SK-MEL-5 (cell line): ENCODE measurements around the gene SYT12. TPM values are rescaled to one million over a fixed set of nuclear protein-coding genes. Genes with fewer than 3 reads are reported as not detected.
"Not testable (repeated sequence)": the region's sequence is repeated elsewhere in the genome, so short reads cannot be mapped to it uniquely, and the experiment has no call there.

Experiments used
- DNase-seq: peaks from one replicate; pipeline ENCODE4 v3.0.0-alpha.2; 2016; ENCODE audit warnings: low read depth, low spot score
- in situ Hi-C: cut with HindIII; loops from 2 replicates; pipeline ENCODE4 v1.10.0; 2016; ENCODE audit warnings: low sequenced_read_pairs, high pct_unique_total_duplicates, low pct_unique_long_range_greater_than_20kb
- total RNA-seq: library from RNA; depleted of rRNA; stranded (reverse); fragments of >200 nt; shearing (Covaris generic); gene quantifications from 2 replicates; pipeline ENCODE4 v1.2.3, GENCODE V29; 2014

The SYT12 gene
- total RNA-seq, 1 experiment from 2014 or later = not detected

DNA sequence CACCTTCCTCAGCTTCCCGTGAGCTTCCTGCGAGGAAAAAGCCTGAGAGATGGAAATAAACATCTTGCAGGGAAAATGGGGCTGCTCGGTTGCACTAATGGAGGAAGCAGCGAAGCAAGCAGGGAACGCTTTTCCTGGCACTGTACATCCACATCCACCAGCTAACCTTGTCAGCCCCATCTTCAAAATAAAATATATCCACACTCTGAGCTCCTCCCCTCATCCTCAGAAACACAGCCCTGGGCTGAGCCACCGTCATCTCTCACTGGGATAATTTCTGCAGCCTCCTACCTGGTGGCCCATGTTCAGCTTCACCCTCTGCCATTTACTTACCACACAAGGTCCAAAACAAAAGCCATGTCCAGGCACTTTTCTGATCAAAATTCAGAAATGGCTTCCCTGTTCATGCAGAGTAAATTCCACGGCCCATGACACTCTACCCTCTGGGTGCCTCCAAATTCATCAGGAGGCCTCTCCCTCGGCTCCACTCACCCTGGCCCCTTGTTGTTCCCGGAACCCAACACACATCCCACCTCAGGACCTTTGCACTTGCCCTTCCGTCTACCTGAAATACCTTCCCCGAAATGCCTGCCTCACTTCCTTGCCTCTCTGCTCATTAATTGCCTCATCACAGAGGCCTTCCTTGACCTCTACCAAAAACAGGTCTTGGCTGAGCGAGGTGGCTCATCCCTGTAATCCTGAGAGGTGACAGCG, 34.9 kb upstream of the SYT12 start:
- DNase-seq = no peak
- in situ Hi-C loops = no loop called here

GRCh38 chr11:66988741-66989140, 34.2 kb upstream of the SYT12 start:
- in situ Hi-C loops, DNase-seq: not testable (repeated sequence)

- DNase-seq, in situ Hi-C loops: not testable (repeated sequence)
Observed at GRCh38 chr11:66989360-66989759, 33.6 kb upstream of the SYT12 start.

DNA sequence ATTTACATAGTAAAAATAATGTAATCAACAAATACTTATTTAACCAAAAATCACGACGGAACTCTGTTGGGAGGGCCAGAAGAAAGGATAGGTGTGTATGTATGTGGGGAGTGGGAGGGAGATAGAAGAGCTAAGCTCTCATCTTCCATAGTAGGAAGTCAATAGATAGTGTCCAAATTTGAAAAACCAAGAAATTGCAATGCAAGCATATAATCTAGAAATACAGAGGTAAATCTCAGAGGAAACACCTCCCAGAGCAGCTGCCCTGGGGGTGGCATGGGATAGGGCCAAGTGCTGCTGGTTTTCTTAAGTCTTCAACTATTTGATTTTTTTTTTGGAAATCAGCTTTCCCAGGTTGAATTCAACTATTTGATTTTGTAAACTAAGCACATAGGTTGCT, 30.9 kb upstream of the SYT12 start:
- DNase-seq = no peak
- in situ Hi-C loops = no loop called here

- no peak for DNase-seq
- in situ Hi-C loops = no loop called here
Observed at GRCh38 chr11:66996609-66997273, 26.2 kb upstream of the SYT12 start.

- in situ Hi-C loops = no loop called here
- DNase-seq = no peak
Observed at GRCh38 chr11:66999555-66999954, 23.4 kb upstream of the SYT12 start.

DNA sequence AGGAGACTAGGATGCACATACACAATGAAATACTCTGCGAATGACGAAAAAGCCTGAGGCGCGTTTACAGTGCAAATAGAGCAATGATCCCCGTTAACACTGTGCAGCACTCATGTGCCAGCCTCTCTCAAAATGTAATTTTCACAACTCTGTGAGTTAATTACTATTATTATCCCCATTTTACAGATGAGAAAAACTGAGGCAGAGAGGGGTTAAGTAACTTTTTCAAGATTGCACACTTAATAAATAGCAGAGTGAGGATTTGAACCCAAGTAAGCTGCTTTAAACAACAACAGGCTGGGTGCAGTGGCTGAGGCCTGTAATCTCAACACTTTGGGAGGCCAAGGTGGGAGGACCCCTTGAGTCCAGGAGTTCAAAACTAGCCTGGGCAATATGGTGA, 21.6 kb upstream of the SYT12 start:
- in situ Hi-C loops = no loop called here
- DNase-seq = no peak

GRCh38 chr11:67002297-67002913, 20.5 kb upstream of the SYT12 start:
- in situ Hi-C loops = no loop called here
- DNase-seq = no peak

DNA sequence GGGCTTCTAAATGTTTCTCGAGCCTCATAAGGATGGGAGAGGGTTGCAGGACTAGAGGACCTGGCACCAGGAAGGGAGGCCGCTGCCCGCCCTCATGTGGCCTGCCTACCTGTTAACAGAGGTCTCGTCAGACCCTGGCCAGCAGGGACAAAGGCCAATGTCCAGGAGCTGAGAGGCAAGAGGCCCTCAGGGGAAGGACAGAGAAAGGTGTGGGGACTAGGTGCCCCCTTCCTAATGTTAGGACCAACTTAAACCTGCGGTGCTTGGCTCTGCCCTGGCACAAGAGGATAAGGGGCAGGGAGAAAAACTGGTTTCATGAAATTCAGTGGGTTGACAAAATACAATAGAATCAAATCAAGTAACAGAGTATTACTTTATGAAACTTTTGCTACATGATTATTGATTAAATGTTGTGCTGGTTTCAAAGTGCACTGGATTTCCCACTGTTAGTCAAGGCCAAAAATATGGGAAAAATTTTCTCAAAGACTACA, 20.0 kb upstream of the SYT12 start:
- DNase-seq = no peak
- in situ Hi-C loops = no loop called here

DNA sequence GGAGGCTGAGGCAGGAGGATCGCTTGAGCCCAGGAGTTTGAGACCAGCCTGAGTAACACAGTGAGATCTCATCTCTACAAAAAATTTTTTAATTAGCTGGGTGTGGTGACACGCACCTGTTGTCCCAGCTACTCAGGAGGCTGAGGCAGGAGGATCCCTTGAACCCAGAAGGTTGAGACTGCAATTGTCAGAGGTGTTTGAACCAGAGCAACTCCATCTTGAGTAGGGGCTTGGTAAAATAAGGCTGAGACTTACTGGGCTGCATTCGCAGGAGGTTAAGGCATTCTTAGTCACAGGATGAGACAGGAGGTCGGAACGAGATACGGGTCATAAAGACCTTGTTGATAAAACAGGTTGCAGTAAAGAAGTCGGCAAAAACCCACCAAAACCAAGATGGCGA, 17.7 kb upstream of the SYT12 start:
- in situ Hi-C loops, DNase-seq: not testable (repeated sequence)

- in situ Hi-C loops = no loop called here
- DNase-seq = peak; percentile 40
Observed at GRCh38 chr11:67006029-67006884, 16.7 kb upstream of the SYT12 start.

- in situ Hi-C loops = no loop called here
- no peak for DNase-seq
Observed at GRCh38 chr11:67007126-67007525, 15.8 kb upstream of the SYT12 start.

GRCh38 chr11:67010296-67010905, 12.5 kb upstream of the SYT12 start:
- in situ Hi-C loops = no loop called here
- no peak for DNase-seq

- in situ Hi-C loops = no loop called here
- DNase-seq = no peak
Observed at GRCh38 chr11:67013511-67014045, 9.4 kb upstream of the SYT12 start.

GRCh38 chr11:67014343-67014742, 8.6 kb upstream of the SYT12 start:
- DNase-seq = no peak
- in situ Hi-C loops = no loop called here

DNA sequence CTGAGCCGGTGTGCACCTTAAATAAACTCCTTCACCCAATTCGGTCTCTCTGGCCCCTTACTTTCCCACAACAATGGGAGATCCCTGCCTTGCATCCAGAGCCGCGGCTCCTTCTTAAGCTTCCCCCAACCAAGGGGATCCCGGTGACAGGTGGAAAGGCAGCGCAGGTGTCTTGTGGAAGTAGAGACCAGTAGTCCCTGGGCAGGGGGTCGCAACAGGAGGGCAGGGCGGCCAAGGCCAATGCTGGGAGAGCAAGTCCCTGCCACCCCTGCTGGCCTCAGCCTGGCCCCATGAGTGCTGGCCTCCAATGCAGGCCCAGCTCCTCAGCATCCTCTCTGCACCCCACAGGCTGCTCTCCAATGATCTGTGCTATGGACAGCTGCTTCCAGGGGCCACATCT, 7.9 kb upstream of the SYT12 start:
- in situ Hi-C loops = no loop called here

DNA sequence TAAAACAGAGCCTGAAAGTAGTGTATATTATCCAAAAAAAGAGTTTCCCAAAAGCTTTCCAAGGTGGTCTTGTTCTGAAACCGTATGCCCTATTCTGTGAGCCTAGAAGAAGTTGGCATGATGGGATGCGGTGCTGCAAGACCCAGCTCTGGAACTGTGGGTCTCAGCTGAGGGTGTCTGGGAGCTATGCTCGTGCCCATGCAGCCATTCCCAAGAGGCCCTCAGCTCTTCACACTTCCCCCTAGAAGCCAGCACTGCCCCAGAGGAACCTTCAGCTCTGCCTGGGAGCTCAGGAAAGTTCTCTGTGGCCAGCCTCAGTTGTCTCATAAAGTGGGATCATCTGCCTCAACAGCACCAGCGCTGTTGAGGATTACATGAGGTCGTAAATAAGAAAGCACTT, 6.4 kb upstream of the SYT12 start:
- DNase-seq = no peak
- in situ Hi-C loops = no loop called here

More for the DNA sequence above, 7.9 kb upstream of the SYT12 start:
- no peak for DNase-seq
